Colonic mucosa (tissue), 4 donors: Measurements from ENCODE around the gene BCR. TPM values are rescaled to one million over a fixed set of nuclear protein-coding genes. Genes with fewer than 3 reads are reported as not detected.
"Not testable (repeated sequence)": the region's sequence is repeated elsewhere in the genome, so short reads cannot be mapped to it uniquely, and the experiment has no call there.

Source experiments
- DNase-seq: peaks from one replicate; pipeline ENCODE4 v3.0.0-alpha.2; 2020
- H3K27ac ChIP-seq: fragments of 200-600 bp; one replicate; pipeline ENCODE4 v1.8.0; 2021
- H3K27me3 ChIP-seq: fragments of 200-600 bp; one replicate; pipeline ENCODE4 v1.8.0; 2021
- H3K36me3 ChIP-seq: fragments of 200-600 bp; one replicate; pipeline ENCODE4 v1.8.0; 2021
- H3K4me1 ChIP-seq: fragments of 200-600 bp; one replicate; pipeline ENCODE4 v1.8.0; 2021; ENCODE audit warnings: mild to moderate bottlenecking
- H3K4me3 ChIP-seq: fragments of 200-600 bp; one replicate; pipeline ENCODE4 v1.8.0; 2021
- H3K9ac ChIP-seq, 2 donors: one replicate each; pipeline ENCODE4 v1.7.0; 2013; ENCODE audit warnings: control low read depth in 2 of 2, low read depth in 2 of 2, low read length in 2 of 2
- H3K9me3 ChIP-seq: fragments of 200-600 bp; one replicate; pipeline ENCODE4 v1.8.0; 2021
- CTCF ChIP-seq: fragments of 200-600 bp; IDR thresholded peaks from one replicate; pipeline ENCODE4 v1.8.0; 2022; ENCODE audit warnings: antibody characterized with exemption, mild to moderate bottlenecking
- intact Hi-C: fragments of 100-400 bp; cut with DNase I; formaldehyde crosslinking; loops from one replicate; pipeline ENCODE4 v1.14.1; 2022
- total RNA-seq, 2 donors: library from RNA; stranded (reverse); fragmentation: NEBNext Ultra II Directional in 1 of 2; extraction: Animal tissue kit (Norgen Biotek cat#: 25700) in 1 of 2; gene quantifications; one replicate each; pipeline ENCODE4 v1.2.1, GENCODE V29; 2021
- donor health status: healthy.
- donor health status: DM: no; HTN: no; CAD: no.
- donor health status: DM: no; HTN: no; CAD: no.

Gene BCR
- total RNA-seq, 2 donors from 2014 or later = 39.2 to 57.8 TPM

- H3K27me3 ChIP-seq, H3K36me3 ChIP-seq, intact Hi-C loops, H3K9me3 ChIP-seq, H3K4me1 ChIP-seq, H3K9ac ChIP-seq, H3K4me3 ChIP-seq: not testable (repeated sequence)
- peak overlapping the region; percentile 71 for H3K27ac ChIP-seq
- DNase-seq = peak; percentile 22
Measured at GRCh38 chr22:23341942-23342695, 161.8 kb downstream of the BCR start.

DNA sequence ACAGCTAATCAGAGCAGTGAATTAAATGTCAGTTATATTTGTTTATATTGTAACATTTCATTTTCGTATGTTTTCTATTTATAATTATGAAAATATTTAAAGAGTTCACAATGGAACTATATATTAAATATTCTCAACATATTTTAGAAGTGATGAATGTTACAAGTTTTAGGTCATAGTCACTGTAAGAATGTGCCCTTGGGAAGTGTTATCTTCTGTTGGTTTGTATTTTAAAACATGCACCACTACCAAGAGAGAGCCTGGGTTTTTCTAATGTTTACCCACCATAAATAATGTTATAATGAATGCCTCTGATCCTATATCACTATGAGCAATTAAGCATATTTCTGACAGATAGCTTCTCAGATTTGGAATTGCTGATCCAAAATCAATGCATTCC, 171.0 kb downstream of the BCR start:
- no peaks in the 10 kb centered on the region for H3K27me3 ChIP-seq
- intact Hi-C loops = no loop called here
- no peaks in the 10 kb centered on the region for H3K36me3 ChIP-seq
- H3K9ac ChIP-seq = no peak overlapping the region
- no peak overlapping the region for H3K27ac ChIP-seq
- no peaks in the 10 kb centered on the region for H3K9me3 ChIP-seq
- H3K4me3 ChIP-seq = no peak overlapping the region
- no peaks in the 10 kb centered on the region for H3K4me1 ChIP-seq
- DNase-seq = no peak
- TF ChIP-seq CTCF = no peak

DNA sequence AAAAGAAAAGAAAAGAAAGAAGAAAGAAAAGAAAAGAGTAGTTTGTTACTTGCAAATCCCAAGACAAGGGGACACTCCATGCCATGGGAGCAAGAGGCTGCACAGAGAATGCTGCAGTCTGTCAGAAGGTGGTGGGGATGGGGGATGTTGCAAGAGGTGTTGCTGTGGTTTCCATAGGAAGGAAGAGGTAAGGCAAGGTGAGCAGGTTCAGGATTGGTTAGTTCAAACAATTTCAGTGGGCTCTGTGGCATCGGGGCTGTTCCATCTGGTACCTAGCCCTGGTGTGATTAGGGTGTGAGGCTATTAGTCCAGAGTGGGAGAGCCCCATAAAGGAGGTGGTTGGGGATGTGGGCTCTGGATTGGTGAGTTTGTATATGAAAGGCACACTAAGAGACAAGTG, 172.7 kb downstream of the BCR start:
- Histone ChIP-seq H3K27ac (no peak overlapping the region), H3K4me1 (no peaks in the 10 kb centered on the region), H3K9ac (no peak overlapping the region), H3K27me3 (no peaks in the 10 kb centered on the region), H3K36me3 (no peaks in the 10 kb centered on the region), H3K9me3 (no peaks in the 10 kb centered on the region), H3K4me3 (no peak overlapping the region)
- intact Hi-C loops = no loop called here
- TF ChIP-seq CTCF = no peak
- DNase-seq = no peak

GRCh38 chr22:23353696-23354095, 173.4 kb downstream of the BCR start:
- no peak for TF ChIP-seq CTCF
- Histone ChIP-seq H3K36me3 (no peaks in the 10 kb centered on the region), H3K9me3 (no peaks in the 10 kb centered on the region), H3K27me3 (no peaks in the 10 kb centered on the region), H3K9ac (no peak overlapping the region), H3K4me3 (no peak overlapping the region), H3K27ac (no peak overlapping the region), H3K4me1 (no peaks in the 10 kb centered on the region)
- DNase-seq = no peak
- intact Hi-C loops = no loop called here

DNA sequence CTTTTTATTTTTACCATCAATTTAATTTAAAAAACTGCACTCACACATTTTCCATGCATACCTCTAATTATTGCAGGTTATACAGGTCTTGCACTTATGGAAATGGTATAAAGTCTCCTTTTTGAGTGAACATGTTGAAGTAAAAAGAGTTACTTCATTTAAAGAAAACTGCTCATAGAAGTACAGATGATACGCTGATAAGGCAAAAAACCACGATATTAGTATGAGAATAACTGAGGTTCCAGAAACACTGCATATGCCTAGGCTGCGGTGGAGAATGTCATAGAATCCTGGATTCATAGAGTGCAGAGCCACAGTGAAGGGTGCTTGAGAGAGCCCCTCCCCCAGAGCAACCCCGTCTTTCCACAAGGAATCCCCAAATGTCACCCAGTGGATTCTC, 175.8 kb downstream of the BCR start:
- no peak for TF ChIP-seq CTCF
- no peaks in the 10 kb centered on the region for H3K9me3 ChIP-seq
- no peaks in the 10 kb centered on the region for H3K4me1 ChIP-seq
- H3K4me3 ChIP-seq = no peak overlapping the region
- no peak overlapping the region for H3K27ac ChIP-seq
- DNase-seq = no peak
- no peaks in the 10 kb centered on the region for H3K36me3 ChIP-seq
- H3K27me3 ChIP-seq = no peaks in the 10 kb centered on the region
- intact Hi-C loops = no loop called here
- no peak overlapping the region for H3K9ac ChIP-seq

- DNase-seq = no peak
- Histone ChIP-seq H3K4me1 (no peaks in the 10 kb centered on the region), H3K9me3 (no peaks in the 10 kb centered on the region), H3K9ac (no peak overlapping the region), H3K36me3 (no peaks in the 10 kb centered on the region), H3K27me3 (no peaks in the 10 kb centered on the region), H3K4me3 (no peak overlapping the region), H3K27ac (no peak overlapping the region)
- no peak for TF ChIP-seq CTCF
- intact Hi-C loops = no loop called here
Measured at GRCh38 chr22:23357053-23357452, 176.7 kb downstream of the BCR start.
